Osteocyte (in vitro differentiated cells): Measurements from ENCODE around the gene YEATS4. TPM values are rescaled to one million over a fixed set of nuclear protein-coding genes. Genes with fewer than 3 reads are reported as not detected.

Experiments
- DNase-seq: peaks from one replicate; pipeline ENCODE4 v3.0.0; 2021; ENCODE audit warnings: mixed read lengths; ENCODE audit not compliant: unreplicated experiment; ENCODE audit errors: extremely low spot score
- H3K27ac Mint-ChIP-seq: one replicate; pipeline ENCODE4 v1.8.0; 2021; ENCODE audit warnings: mild to moderate bottlenecking, mixed read lengths; ENCODE audit not compliant: unreplicated experiment
- H3K27me3 Mint-ChIP-seq: one replicate; pipeline ENCODE4 v1.8.0; 2021; ENCODE audit warnings: mixed read lengths; ENCODE audit not compliant: unreplicated experiment
- H3K36me3 Mint-ChIP-seq: one replicate; pipeline ENCODE4 v1.8.0; 2021; ENCODE audit warnings: mixed read lengths; ENCODE audit not compliant: unreplicated experiment
- H3K4me1 Mint-ChIP-seq: one replicate; pipeline ENCODE4 v1.8.0; 2021; ENCODE audit warnings: mixed read lengths; ENCODE audit not compliant: unreplicated experiment
- H3K4me3 Mint-ChIP-seq: one replicate; pipeline ENCODE4 v1.8.0; 2021; ENCODE audit warnings: mild to moderate bottlenecking, moderate library complexity, mixed read lengths; ENCODE audit not compliant: unreplicated experiment
- H3K9me3 Mint-ChIP-seq: one replicate; pipeline ENCODE4 v1.8.0; 2021; ENCODE audit warnings: mixed read lengths; ENCODE audit not compliant: unreplicated experiment
- CTCF ChIP-seq: fragments of 200-600 bp; sonication (generic); IDR thresholded peaks from 2 replicates; pipeline ENCODE4 v1.5.0; 2021; ENCODE audit warnings: antibody characterized with exemption, mild to moderate bottlenecking, moderate library complexity
- total RNA-seq: library from RNA; stranded (reverse); gene quantifications from 2 replicates; pipeline ENCODE4 v1.2.1, GENCODE V29; 2021

The YEATS4 gene
- total RNA-seq, 1 donor from 2014 or later: 15.9 TPM

- no peaks in the 10 kb centered on the region for H3K9me3 Mint-ChIP-seq
- H3K4me1 Mint-ChIP-seq: peaks cover 10% of the 10 kb centered on the region
- H3K36me3 Mint-ChIP-seq: no peaks in the 10 kb centered on the region
- DNase-seq: no peak
- no peak for TF ChIP-seq CTCF
- H3K27ac Mint-ChIP-seq: no peak overlapping the region
- no peak overlapping the region for H3K4me3 Mint-ChIP-seq
- peaks cover 26% of the 10 kb centered on the region for H3K27me3 Mint-ChIP-seq
Measured at GRCh38 chr12:69354556-69355187, 4.9 kb upstream of the YEATS4 start.

GRCh38 chr12:69355363-69356028 is 4.0 kb upstream of the YEATS4 start:
- peaks cover 19% of the 10 kb centered on the region for H3K27me3 Mint-ChIP-seq
- no peak overlapping the region for H3K4me3 Mint-ChIP-seq
- H3K9me3 Mint-ChIP-seq: no peaks in the 10 kb centered on the region
- TF ChIP-seq CTCF: no peak
- DNase-seq: no peak
- H3K27ac Mint-ChIP-seq: no peak overlapping the region
- H3K36me3 Mint-ChIP-seq: no peaks in the 10 kb centered on the region
- peaks cover 15% of the 10 kb centered on the region for H3K4me1 Mint-ChIP-seq

GRCh38 chr12:69360348-69360672 is 767 bp downstream of the YEATS4 start:
- Mint-ChIP-seq H3K27ac (peak overlapping the region; percentile 89), H3K4me1 (peaks cover 20% of the 10 kb centered on the region), H3K27me3 (no peaks in the 10 kb centered on the region), H3K4me3 (peak overlapping the region; percentile 85), H3K9me3 (no peaks in the 10 kb centered on the region), H3K36me3 (peaks cover 4% of the 10 kb centered on the region)
- no peak for DNase-seq
- TF ChIP-seq CTCF: no peak

- no peak for TF ChIP-seq CTCF
- Mint-ChIP-seq H3K4me1 (no peaks in the 10 kb centered on the region), H3K9me3 (no peaks in the 10 kb centered on the region), H3K27ac (no peak overlapping the region), H3K27me3 (no peaks in the 10 kb centered on the region), H3K4me3 (no peak overlapping the region), H3K36me3 (peaks cover 26% of the 10 kb centered on the region)
- DNase-seq: no peak
Measured at GRCh38 chr12:69366796-69367195, 7.3 kb downstream of the YEATS4 start.

GRCh38 chr12:69368171-69368570 is 8.6 kb downstream of the YEATS4 start:
- no peak for DNase-seq
- TF ChIP-seq CTCF: no peak
- H3K4me3 Mint-ChIP-seq: no peak overlapping the region
- H3K36me3 Mint-ChIP-seq: peaks cover 31% of the 10 kb centered on the region
- no peaks in the 10 kb centered on the region for H3K27me3 Mint-ChIP-seq
- no peaks in the 10 kb centered on the region for H3K9me3 Mint-ChIP-seq
- H3K4me1 Mint-ChIP-seq: no peaks in the 10 kb centered on the region
- no peak overlapping the region for H3K27ac Mint-ChIP-seq
